ENCODE measurements around the gene SAMD4B. TPM values are rescaled to one million over a fixed set of nuclear protein-coding genes. Genes with fewer than 3 reads are reported as not detected.

The SAMD4B gene
- total and polyA plus RNA-seq, 10 of the 15 experiments (the other 5 are each of a cell fraction or from before 2014, with no cell fraction given), result 2.4 to 43.3 (median 23.9) TPM

- TF ChIP-seq ZBTB40 (IDR thresholded peaks at IDR 0.05; ENCODE audit: borderline replicate concordance) (no peak), BHLHE40 (IDR thresholded peaks at IDR 0.05; ENCODE audit: borderline replicate concordance in 1 of 2, low read depth in 2 of 2, low read length in 1 of 2) (no peak), PAX8 (IDR thresholded peaks at IDR 0.05) (no peak), ZNF687 (IDR thresholded peaks at IDR 0.05) (no peak)
Measured at GRCh38 chr19:39307046-39307821, 35.0 kb upstream of the SAMD4B start (continued).
